ENCODE data around the gene SELENOT.
"Not testable (repeated sequence)": the region's sequence is repeated elsewhere in the genome, so short reads cannot be mapped to it uniquely, and the experiment has no call there.

The SELENOT gene

GRCh38 chr3:150594150-150594549, 9.0 kb upstream of the SELENOT start:
- in situ Hi-C loops (cut with HindIII; ENCODE audit: low sequenced_read_pairs), result no loop called here
- no peak for DNase-seq (ENCODE audit: low read depth, low spot score)
- H3K4me3 ChIP-seq (ENCODE audit: low read depth, low read length), result no peak overlapping the region
- TF ChIP-seq CTCF (IDR thresholded peaks at IDR 0.05; ENCODE audit: low read depth, low read length), result no peak

- no peak for DNase-seq (ENCODE audit: low read depth, low spot score)
- no peak for TF ChIP-seq CTCF (IDR thresholded peaks at IDR 0.05; ENCODE audit: low read depth, low read length)
- in situ Hi-C loops (cut with HindIII; ENCODE audit: low sequenced_read_pairs), result no loop called here
- no peak overlapping the region for H3K4me3 ChIP-seq (ENCODE audit: low read depth, low read length)
These were observed 5.5 kb upstream of the SELENOT start for GRCh38 chr3:150597646-150598045.

- no peak overlapping the region for H3K4me3 ChIP-seq (ENCODE audit: low read depth, low read length)
- peak; percentile 73 for DNase-seq (ENCODE audit: low read depth, low spot score)
- in situ Hi-C loops (cut with HindIII; ENCODE audit: low sequenced_read_pairs), result no loop called here
- no peak for TF ChIP-seq CTCF (IDR thresholded peaks at IDR 0.05; ENCODE audit: low read depth, low read length)
These were observed 3.4 kb upstream of the SELENOT start for GRCh38 chr3:150599611-150600297.

DNA sequence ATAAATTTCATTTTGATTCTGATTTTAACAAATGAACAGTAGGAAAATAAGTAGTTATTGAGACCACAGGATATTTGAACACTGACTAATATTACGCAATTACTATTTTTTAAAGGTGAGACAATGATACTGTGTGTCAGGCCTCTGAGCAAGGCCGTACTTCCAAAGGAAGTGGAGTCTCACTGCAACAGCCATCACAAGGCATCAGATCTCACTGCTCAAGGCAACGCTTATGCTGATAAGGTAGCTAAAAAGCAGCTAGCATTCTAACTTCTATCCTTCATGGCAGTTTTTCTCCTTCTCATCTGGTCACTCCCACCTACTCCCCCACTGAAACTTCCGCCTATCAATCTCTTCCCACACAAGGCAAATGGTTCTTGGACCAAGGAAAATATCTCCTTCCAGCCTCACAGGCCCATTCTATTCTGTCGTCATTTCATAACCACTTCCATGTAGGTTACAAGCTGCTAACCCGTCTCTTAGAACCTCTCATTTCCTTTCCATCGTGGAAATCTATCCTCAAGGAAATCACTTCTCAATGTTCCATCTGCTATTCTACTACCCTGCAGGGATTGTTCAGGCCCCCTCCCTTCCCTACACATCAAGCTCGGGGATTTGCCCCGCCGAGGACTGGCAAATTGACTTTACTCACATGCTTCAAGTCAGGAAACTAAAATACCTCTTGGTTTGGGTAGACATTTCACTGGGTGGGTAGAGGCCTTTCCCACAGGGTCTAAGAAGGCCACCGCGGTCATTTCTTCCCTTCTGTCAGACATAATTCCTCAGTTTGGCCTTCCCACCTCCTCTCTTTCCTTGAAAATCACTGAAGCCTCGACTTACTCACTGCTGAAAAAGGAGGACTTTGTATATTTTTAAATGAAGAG, 2.2 kb upstream of the SELENOT start:
- DNase-seq (ENCODE audit: low read depth, low spot score); H3K4me3 ChIP-seq (ENCODE audit: low read depth, low read length); in situ Hi-C loops (cut with HindIII; ENCODE audit: low sequenced_read_pairs): not testable (repeated sequence)

GRCh38 chr3:150602426-150603152, 532 bp upstream of the SELENOT start:
- in situ Hi-C loops (cut with HindIII; ENCODE audit: low sequenced_read_pairs), result no loop called here
- no peak for TF ChIP-seq CTCF (IDR thresholded peaks at IDR 0.05; ENCODE audit: low read depth, low read length)
- DNase-seq (ENCODE audit: low read depth, low spot score), result no peak
- H3K4me3 ChIP-seq (ENCODE audit: low read depth, low read length), result peak overlapping the region; percentile 88

GRCh38 chr3:150603980-150604319, 829 bp downstream of the SELENOT start:
- in situ Hi-C loops (cut with HindIII; ENCODE audit: low sequenced_read_pairs), result no loop called here

More at GRCh38 chr3:150603980-150604319, 829 bp downstream of the SELENOT start:
- DNase-seq (ENCODE audit: low read depth, low spot score), result no peak
- no peak for TF ChIP-seq CTCF (IDR thresholded peaks at IDR 0.05; ENCODE audit: low read depth, low read length)
- peak overlapping the region; percentile 88 for H3K4me3 ChIP-seq (ENCODE audit: low read depth, low read length)

Measured in astrocyte of the spinal cord (primary cell).